Left forelimb (tissue), 1 donor: ENCODE results near the gene CEP97.
"Not testable (repeated sequence)": the region's sequence is repeated elsewhere in the genome, so short reads cannot be mapped to it uniquely, and the experiment has no call there.

Experiments
- DNase-seq: peaks from one replicate; pipeline ENCODE4 v3.0.0-alpha.2; 2018; ENCODE audit warnings: low spot score

Gene CEP97

GRCh38 chr3:101724329-101725193 lies at the start of gene CEP97:
CEP97 (plus strand) TSS chr3:101724614; CDS start chr3:101724677, 63 bp downstream.
- DNase-seq: peak; percentile 95

DNA sequence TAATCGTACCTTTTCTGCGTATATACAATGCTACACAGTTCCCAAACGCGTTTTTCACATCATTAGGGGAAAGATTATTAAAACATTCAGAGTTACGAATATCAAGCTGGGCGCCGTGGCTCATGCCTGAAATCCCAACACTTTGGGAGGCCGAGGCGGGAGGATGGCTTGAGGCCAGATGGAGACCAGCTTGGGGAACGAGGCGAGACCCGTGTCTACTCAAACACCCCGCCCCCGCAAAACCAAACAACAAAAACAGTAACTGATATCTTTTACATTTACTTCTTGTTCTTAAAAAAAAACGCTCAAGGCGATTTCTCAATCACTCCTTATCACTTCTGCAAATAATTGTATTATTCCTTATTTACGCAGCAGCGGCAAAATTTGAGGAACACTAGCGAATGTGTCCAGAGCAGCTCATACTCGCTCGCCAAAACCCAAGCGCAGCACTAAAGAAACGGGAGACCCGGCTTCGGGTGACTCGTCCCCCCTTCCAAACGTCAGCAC lies 48.7 kb upstream of the CEP97 start:
- DNase-seq: no peak

- DNase-seq: peak; percentile 98
Measured at GRCh38 chr3:101676216-101676764, 48.1 kb upstream of the CEP97 start.

DNA sequence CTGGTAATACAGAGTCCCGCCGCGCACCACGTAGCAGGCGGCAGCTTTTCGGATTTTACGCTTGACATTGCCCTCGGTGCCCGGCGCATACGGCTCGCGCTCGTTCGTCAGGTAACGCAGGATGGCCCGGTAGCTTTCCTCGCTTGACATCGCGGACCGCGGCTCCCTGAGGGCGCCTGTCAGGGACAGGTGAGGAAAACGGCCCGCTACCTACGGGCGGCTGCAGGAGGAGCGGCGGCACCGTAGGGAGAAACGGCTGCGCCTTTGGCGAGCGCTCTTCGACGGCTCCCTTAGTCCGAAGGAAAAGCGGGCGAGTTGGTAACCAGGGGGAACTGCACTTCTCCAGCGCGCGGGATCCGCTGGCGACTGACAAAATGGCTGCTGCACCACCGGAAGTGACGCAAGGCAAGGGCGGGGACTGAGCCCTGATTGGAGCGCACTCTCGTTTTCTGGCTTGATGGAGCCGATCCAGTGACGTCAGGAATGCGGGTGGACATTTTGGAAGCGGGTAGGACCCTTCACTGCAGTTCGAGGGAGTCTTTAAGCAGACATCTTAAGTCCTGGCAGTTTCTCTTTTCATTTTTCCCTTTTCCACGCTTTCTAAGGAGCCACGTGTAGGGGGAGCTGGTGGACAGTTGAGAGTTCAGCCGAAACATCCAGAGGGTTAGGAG lies 47.5 kb upstream of the CEP97 start, which contains the start of gene ZBTB11:
Gene ZBTB11 (minus strand): TSS at position 368 of the 671 bp plus-strand sequence. CDS start 218 bp downstream, at position 150.
- peak; percentile 100 for DNase-seq

GRCh38 chr3:101677436-101678286 lies 46.8 kb upstream of the CEP97 start:
- DNase-seq: no peak

DNA sequence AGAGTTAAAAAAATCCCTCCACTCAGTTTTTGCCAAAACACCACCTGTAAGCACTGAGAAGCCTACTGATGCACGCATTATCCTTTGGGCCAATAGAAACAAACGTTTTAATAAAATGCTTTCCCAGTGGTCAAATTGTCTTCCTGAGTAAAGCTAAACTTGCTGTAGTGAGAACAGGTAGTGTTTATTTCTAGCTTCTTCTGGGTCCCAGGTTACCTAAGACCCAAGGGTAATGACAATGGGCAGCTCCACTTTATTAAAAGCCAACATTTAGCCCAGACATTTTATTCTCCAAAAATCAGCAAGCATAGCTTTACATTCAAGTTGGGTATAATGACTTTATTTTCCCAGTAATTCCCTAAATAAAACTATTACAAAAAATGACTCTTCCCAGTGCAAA lies 45.6 kb upstream of the CEP97 start:
- not testable (repeated sequence) for DNase-seq

GRCh38 chr3:101680466-101680865 lies 43.9 kb upstream of the CEP97 start:
- no peak for DNase-seq

DNA sequence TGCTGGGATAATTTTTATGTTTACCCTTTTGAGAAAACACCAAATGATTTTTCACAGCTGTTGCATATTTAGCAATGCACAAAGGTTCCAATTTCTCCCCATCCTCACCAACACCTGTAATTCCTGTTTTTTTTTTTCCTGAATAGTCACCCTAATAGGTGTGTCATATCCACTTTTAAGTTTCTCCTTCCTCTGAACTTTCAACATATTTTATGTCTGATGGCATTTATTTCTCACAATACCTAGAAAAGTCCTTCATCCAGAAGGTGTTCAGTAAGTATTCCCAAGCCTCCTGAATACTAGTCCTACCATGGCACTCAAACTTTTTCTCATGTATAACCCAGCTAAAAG lies 39.4 kb upstream of the CEP97 start:
- DNase-seq: no peak

DNA sequence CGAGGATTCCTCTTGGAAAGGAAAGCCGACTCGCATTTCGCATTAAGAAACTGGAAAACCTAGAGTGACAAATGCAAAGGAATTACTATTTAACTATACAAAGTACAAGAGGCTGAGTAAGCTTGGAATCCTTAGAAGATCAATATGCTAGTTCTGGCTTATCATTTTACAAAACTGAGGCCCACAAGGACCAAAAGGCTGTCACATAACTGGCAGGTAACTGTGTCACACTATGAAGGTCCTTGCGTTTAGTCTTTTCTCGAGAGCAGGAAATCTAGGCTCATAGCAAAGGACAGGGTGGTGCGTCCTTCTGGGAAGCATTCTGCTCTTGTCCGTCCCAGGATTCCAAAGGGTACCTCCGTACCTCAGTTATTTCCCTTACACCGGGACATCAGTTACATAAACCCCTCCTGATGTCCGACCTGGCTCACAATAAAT lies 38.5 kb upstream of the CEP97 start:
- DNase-seq: no peak

DNA sequence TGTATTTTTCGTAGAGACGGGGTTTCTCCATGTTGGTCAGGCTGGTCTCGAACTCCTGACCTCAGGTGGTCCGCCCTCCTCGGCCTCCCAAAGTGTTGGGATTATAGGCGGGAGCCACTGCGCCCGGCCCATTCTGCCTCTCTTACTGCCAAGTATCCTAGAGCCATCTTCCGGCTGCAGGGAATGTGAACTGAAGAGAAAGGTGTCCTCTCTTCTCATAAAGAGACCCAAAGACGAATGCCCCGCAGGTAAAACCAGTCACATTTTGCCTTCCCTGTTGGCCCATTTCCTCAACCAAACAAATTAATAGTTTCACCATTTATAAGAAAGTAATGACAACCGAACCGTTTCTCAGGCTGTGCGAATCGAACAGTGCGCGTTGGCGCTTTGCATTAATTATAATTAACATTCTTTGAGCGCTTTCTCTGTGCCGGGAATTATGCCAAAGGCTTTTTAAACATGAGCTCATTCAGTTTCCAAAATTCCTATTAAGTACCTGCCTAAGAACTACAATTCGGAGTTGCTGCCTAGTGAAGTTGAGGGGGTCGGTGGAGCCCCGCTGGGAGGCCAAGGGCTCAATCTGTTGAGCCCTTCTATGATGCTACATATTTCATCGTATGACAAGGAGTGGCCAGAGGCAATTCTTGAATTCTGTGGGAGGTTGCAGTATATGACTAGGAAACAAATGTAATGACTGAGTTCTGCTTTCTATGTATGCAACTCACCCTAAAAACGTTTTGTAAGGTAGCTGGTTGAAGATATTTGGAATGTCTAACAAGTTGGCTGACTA lies 37.1 kb upstream of the CEP97 start:
- no peak for DNase-seq

DNA sequence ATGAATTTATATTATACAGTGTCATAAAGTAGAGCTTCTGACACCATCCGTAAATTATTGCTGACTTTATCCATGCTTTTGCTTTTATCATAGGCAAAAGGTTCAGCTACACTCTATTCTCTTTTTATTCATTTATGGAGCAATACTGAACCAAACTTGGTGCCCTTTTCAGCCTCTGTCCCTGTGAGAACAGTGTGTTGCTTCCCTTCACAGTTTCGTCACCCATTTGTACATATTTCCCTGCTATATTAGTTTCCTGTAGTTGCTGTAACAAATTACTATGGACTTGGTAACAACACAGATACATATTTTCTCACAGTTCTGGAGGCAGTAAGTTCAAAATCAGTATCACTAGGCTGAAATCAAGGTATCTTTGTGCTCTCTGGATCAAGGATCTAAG lies 35.1 kb upstream of the CEP97 start:
- no peak for DNase-seq

DNA sequence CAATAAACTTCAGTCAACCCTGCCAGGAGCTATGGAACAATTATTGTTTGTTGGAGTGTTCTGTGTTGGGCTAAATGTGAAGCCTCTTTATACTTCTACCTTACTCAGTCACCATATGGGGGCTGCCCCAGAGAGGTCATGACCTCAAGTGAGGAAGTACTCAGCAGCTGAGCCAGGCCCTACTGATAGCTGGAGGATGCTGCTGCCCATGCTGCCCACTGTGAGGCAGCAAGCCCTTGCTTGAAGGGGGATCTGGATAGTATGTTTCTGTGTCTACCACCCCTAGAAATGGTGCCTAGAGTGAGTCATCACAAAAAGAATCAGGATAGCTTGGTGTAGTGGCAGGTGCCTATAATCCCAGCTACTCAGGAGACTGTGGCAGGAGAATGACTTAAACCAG lies 33.4 kb upstream of the CEP97 start:
- DNase-seq: no peak

DNA sequence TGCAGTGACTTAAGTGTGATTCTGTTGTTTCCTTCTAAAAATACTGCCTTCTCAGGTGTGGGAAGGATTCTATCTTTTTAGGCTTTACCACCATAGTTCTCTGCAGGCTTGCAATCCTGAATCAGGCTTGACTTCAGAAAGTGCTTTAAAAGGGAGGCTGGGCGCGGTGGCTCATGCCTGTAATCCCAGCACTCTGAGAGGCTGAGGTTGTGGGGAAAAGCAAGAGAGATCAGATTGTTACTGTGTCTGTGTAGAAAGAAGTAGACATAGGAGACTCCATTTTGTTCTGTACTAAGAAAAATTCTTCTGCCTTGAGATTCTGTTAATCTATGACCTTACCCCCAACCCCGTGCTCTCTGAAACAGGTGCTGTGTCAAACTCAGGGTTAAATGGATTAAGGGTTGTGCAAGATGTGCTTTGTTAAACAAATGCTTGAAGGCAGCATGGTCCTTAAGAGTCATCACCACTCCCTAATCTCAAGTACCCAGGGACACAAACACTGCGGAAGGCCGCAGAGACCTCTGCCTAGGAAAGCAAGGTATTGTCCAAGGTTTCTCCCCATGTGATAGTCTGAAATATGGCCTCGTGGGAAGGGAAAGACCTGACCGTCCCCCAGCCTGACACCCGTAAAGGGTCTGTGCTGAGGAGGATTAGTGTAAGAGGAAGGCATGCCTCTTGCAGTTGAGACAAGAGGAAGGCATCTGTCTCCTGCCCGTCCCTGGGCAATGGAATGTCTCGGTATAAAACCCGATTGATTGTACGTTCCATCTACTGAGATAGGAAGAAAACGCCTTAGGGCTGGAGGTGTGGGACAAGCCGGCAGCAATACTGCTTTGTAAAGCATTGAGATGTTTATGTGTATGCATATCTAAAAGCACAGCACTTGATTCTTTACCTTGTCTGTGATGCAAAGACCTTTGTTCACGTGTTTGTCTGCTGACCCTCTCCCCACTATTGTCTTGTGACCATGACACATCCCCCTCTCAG lies 32.4 kb upstream of the CEP97 start:
- DNase-seq: not testable (repeated sequence)

DNA sequence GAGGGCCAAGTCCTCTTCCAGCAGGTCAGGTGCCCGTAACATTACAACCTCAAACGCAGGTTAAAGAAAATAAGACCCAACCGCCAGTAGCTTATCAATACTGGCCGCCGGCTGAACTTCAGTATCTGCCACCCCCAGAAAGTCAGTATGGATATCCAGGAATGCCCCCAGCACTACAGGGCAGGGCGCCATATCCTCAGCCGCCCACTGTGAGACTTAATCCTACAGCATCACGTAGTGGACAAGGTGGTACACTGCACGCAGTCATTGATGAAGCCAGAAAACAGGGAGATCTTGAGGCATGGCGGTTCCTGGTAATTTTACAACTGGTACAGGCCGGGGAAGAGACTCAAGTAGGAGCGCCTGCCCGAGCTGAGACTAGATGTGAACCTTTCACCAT lies 30.9 kb upstream of the CEP97 start:
- DNase-seq: not testable (repeated sequence)

DNA sequence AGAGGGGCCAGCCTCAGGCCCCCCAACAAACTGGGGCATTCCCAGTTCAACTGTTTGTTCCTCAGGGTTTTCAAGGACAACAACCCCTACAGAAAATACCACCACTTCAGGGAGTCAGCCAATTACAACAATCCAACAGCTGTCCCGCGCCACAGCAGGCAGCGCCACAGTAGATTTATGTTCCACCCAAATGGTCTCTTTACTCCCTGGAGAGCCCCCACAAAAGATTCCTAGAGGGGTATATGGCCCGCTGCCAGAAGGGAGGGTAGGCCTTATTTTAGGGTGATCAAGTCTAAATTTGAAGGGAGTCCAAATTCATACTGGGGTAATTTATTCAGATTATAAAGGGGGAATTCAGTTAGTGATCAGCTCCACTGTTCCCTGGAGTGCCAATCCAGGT lies 29.6 kb upstream of the CEP97 start:
- DNase-seq: not testable (repeated sequence)

DNA sequence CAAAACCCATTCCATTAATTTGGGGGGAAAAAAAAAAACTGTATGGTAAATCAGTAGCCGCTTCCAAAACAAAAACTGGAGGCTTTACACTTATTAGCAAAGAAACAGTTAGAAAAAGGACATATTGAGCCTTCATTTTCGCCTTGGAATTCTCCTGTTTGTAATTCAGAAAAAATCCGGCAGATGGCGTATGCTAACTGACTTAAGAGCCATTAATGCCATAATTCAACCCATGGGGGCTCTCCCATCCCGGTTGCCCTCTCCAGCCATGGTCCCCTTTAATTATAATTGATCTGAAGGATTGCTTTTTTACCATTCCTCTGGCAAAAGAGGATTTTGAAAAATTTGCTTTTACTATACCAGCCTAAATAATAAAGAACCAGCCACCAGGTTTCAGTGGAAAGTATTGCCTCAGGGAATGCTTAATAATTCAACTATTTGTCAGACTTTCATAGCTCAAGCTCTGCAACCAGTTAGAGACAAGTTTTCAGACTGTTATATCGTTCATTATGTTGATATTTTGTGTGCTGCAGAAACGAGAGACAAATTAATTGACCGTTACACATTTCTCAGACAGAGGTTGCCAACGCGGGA lies 28.5 kb upstream of the CEP97 start:
- no peak for DNase-seq

- DNase-seq: no peak
Measured at GRCh38 chr3:101701696-101702634, 22.4 kb upstream of the CEP97 start.

- DNase-seq: no peak
Measured at GRCh38 chr3:101702726-101703125, 21.7 kb upstream of the CEP97 start.
